Activated CD8-positive, alpha-beta memory T cell treated with anti-CD3 and anti-CD28 coated beads for 36 hours (primary cell): ENCODE data around the gene UNC13A. TPM values are rescaled to one million over a fixed set of nuclear protein-coding genes. Genes with fewer than 3 reads are reported as not detected.

Experiments used
- CTCF ChIA-PET: fragments of 350-600 bp; sonication (Branson Sonifier 250); formaldehyde crosslinking; loops from one replicate; lab custom pipeline; 2021; ENCODE audit warnings: antibody characterized with exemption; lab: Charles Lee
- POLR2A ChIA-PET: fragments of 350-600 bp; sonication (Branson Sonifier 250); formaldehyde crosslinking; loops from one replicate; lab custom pipeline; 2021; ENCODE audit warnings: antibody characterized with exemption; lab: Charles Lee
- total RNA-seq, 2 experiments: library from RNA; stranded (reverse); gene quantifications; one replicate each; pipeline ENCODE4 v1.2.3, GENCODE V29; 2021

UNC13A gene
- total RNA-seq, 2 experiments from 2014 or later: 0.02 TPM; not detected in 1

GRCh38 chr19:17618281-17618903 lies 69.8 kb downstream of the UNC13A start:
- POLR2A ChIA-PET: no interaction called here
- CTCF ChIA-PET: interaction anchor here (0.5 kb wide), 1 partner anchor 74 kb away, joined by 3 read pairs; no protein-coding TSS in a partner anchor

DNA sequence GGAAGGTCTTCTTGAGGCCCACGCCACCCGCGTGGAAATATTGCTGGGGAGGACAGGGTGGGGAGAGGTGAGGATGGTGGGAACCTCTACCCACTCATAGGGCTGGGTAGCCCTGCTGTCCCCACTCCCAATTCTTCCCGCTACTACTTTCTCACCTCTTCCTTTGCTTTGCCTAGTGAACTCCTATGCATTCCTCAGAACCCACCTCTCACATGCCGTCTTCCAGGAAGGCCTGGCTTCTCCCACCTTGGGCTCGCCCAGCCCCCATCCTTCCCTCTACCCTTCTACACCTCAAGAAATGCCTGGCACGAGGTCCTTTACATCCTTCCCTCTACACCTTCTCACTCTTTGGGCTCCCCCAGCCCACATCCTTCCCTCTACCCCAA lies 70.4 kb downstream of the UNC13A start:
- ChIA-PET CTCF (no interaction called here), POLR2A (no interaction called here)

DNA sequence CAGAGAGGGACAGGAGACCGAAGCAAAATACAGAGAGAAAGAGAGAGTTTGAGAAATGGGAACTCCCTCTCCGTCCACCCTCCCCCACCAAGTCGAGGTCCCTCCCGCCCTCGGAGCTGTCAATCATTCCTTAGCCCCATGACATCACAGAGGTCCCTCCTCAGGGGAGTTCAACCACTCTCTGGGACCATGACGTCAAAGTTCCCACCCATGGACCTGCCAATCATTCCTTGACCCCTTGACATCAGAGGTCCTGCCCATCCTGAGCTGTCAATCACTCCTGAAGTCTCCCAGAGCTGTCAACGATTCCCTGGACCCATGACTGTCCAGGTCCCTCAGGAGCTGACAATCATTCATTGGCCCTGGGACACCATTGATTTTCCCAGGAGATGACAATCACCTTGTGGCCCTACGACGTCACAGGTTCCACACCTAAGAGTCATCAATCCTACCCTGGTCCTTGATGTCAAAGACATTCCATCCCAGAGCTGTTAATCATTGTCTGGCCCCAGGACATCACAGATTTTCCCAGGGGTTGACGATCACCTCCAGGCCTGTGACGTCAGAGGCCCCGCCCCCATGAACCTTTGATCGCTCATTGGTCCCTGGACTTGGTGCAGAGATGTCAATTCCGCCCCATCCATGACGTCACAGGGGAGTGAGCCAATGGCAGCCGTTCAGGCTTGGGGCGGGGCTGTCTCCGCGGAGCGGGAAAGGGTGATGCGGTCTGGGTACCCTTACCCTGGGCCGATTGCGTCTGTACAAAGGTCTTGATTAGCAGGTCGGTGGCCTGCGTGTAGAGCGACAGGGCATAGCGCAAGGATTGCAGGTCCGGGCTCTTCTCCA lies 71.0 kb downstream of the UNC13A start:
- CTCF ChIA-PET: no interaction called here
- POLR2A ChIA-PET: no interaction called here

GRCh38 chr19:17616686-17616960 lies 71.5 kb downstream of the UNC13A start:
- ChIA-PET CTCF (no interaction called here), POLR2A (no interaction called here)

GRCh38 chr19:17615889-17616685 lies 72.1 kb downstream of the UNC13A start:
- ChIA-PET POLR2A (interaction anchor here (0.8 kb wide), 1 partner anchor 12 kb away, joined by 3 read pairs; no protein-coding TSS in a partner anchor), CTCF (no interaction called here)

GRCh38 chr19:17614476-17614875 lies 73.7 kb downstream of the UNC13A start:
- POLR2A ChIA-PET: no interaction called here
- CTCF ChIA-PET: no interaction called here

- CTCF ChIA-PET: interaction anchor here (0.6 kb wide), 1 partner anchor 383 kb away, joined by 3 read pairs; no protein-coding TSS in a partner anchor
- POLR2A ChIA-PET: no interaction called here
Measured at GRCh38 chr19:17611462-17612244, 76.5 kb downstream of the UNC13A start.

GRCh38 chr19:17610384-17610783 lies 77.8 kb downstream of the UNC13A start:
- ChIA-PET CTCF (no interaction called here), POLR2A (no interaction called here)

DNA sequence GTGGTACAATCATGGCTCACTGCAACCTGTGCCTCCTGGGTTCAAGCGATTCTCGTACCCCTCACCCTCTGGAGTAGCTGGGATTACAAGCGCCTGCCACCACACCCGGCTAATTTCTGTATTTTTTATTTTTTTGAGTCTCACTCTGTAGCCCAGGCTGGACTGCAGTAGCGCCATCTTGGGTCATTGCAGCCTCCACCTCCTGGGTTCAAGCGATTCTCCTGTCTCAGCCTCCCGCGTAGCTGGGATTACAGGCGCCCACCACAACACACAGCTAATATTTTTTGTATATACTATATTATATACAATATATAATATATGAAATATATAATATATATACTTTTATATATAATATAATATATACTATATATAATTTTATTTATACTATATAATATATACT lies 80.2 kb downstream of the UNC13A start:
- ChIA-PET POLR2A (no interaction called here), CTCF (interaction anchor here (0.7 kb wide), 1 partner anchor 31 kb away, joined by 7 read pairs; no protein-coding TSS in a partner anchor)

DNA sequence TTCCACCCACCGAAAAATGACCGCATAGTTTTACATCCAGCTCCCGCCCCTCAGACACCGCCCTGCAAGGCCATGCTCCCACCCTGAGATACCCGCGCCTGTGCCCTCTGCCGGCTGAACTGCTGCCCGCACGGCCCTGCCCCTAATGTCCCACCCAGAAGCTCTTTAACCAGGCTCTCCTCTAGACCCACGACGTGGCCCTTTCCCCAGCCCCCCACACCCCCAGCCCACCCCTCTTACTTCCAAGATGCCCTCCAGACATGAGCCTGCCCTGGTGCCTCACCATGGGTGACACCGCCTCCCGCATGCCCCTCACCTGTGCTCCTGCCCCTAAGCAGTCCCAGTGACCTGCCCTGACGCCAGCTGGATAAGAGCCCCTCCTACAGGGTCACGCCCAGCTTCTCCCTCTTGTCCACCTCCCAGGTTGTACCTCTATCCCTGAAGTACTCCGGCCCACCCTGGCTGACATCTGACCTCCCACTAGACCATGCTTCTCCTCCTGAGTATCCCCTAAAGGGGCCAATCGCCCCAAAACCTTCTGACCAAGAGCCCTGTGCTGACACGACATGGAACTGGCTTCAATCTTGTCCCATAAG lies 81.5 kb downstream of the UNC13A start:
- POLR2A ChIA-PET: interaction anchor here (1.2 to 1.4 kb wide), 2 partner anchors 24 to 253 kb away, joined by 3 read pairs; no protein-coding TSS in a partner anchor
- CTCF ChIA-PET: interaction anchor here (0.6 to 1.6 kb wide), 9 partner anchors 13 to 185 kb away, joined by 3 to 9 read pairs (median 3); no protein-coding TSS in a partner anchor

DNA sequence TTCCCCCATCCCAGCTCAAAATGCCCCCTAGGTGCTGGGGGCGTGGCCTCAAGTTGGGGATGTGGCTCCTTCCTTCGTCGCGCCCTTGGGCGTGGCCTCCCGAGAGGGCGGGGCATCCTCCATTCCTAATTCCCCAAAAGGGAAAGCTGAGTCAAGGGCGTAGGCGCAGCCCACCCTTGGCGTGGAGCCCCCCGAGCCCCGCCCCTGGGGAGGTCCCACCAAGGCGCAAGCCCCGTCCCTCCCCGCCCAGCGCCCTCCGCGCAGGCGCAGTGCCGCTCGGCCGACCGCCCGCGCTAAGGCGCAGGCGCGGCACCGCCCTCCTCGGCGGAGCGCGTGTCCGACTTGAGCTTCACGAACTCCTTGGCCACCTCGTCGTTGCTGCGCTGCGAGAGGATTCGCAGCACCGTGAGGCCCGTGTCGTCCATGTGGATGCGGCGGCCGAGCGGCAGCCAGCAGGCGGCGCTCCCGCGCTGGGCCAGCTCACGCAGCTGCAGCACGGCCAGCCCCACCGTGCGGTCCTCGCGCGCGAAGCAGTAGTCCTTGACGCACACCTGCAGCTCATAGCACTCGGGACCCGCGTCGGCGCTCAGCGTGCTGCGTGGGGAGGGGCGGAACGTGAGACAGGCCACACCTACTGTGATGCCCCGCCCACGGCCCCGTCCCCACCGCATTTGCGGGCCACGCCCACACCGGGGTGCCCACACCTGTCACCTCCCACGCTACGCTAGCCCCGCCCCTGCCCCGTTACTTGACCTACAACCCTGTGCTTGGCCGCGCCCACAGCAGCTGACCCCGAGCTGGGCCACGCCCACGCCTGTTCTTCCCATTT lies 82.2 kb downstream of the UNC13A start:
- ChIA-PET POLR2A (interaction anchor here (0.6 to 1.4 kb wide), 4 partner anchors 23 to 253 kb away, joined by 3 to 15 read pairs (median 4); no protein-coding TSS in a partner anchor), CTCF (interaction anchor here (0.6 to 1.6 kb wide), 10 partner anchors 13 to 204 kb away, joined by 3 to 9 read pairs (median 4); no protein-coding TSS in a partner anchor)

DNA sequence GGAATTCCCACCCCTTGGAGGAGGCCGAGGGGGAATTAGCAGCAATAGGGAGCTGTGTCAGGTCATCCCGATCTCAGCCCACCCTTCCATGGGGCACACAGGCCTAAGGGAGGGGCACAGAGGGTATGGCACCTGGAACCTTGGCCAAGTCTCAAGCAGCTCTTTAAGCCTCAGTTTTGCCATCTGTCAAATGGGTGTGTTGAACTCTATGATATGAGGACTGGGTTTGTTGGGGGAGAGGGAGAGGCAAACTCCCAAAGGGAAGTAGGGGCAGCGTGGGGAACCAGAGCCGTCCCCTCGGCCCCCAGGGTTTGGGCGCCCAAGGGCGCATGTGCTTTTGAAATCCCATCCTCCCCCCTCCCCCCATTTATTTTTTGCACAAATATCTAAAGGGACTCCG lies 83.0 kb downstream of the UNC13A start:
- CTCF ChIA-PET: interaction anchor here (0.6 to 1.5 kb wide), 3 partner anchors 32 to 770 kb away, joined by 4 read pairs; no protein-coding TSS in a partner anchor
- POLR2A ChIA-PET: interaction anchor here (0.6 to 1.4 kb wide), 3 partner anchors 22 to 254 kb away, joined by 3 to 15 read pairs (median 3); no protein-coding TSS in a partner anchor

DNA sequence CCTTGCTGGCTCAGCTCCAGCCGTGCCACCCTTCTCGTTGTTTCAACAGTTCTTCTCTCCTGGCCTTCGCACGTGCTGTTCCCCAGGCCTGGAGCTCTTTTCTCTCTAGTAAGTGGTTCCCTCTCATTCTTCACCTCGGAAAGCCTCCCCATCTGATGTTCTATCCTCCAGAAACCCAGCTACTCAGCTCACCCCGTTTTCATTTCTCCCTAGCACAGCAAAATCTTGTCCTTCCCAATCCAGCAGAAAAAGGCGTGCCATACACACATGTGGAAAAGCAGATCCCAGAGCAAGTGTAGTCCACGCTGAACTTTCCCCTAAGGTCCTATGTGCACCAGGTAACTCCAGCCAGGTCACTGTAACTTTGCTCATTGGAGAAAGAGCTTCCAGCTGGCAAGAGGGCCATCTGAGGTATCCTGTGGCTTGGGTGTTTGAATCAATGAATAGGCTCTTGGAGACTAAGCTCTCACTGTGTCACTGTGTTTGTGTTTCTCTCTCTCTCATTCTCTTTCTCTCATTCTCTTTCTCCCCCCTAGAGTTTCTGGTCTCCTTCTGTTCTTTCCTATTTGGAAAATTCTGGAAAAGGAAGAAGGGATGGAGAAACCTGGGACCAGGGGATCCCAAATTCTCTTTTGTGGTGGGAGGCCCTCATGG lies 83.7 kb downstream of the UNC13A start:
- POLR2A ChIA-PET: interaction anchor here (0.5 kb wide), 1 partner anchor 28 kb away, joined by 4 read pairs; no protein-coding TSS in a partner anchor
- CTCF ChIA-PET: interaction anchor here (0.6 kb wide), 1 partner anchor 771 kb away, joined by 4 read pairs; no protein-coding TSS in a partner anchor

DNA sequence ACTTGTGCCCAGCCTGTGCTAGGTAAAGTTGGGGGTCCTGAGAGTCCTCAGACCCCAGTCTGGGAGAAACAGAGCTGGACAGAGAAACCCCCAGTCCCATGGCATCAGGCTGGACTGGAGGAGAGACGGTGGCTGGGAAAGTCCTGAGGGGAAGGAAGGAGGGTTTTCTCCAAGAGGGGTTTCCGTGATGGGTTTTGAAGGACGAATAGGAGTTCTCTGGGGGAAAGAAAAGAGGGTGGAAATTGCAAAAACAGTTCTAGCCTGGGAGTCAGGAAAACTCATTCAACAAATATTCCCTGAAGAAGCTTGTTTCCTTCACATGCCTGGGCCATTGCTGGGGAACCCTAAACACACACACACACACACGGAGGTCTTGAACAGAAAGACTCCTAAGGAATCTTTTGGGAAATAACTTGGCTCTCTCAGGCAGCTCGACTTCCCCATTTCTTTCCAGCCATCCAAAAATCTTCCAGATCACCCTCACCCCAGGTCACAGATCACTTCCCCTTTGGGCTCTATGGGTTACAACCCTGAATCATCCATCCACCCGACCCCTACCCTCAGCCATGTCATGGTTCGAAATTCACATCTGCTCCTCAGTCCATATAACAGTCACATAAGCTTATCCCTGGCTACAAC lies 85.2 kb downstream of the UNC13A start:
- ChIA-PET CTCF (interaction anchor here (0.6 kb wide), 1 partner anchor 268 kb away, joined by 3 read pairs; no protein-coding TSS in a partner anchor), POLR2A (no interaction called here)

DNA sequence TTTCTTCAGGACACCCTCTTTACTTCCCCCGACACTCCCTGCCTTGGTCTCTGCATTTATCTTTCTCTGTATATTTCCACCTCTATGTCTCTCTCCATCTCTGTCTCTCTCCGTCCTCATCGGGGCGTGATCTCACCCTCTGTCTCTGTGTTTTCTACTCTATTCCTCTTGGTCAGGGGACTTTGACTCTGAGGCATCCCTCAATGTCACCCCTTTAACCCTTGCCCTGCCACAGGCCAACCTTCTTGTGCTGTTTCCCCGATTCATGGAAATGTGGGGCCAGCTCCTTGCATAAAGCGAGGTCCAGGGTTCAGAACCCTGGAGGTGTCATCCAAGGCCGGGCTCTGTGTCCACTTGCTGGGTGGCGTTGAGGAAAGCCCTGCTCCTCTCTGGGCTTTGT lies 85.9 kb downstream of the UNC13A start:
- POLR2A ChIA-PET: no interaction called here
- CTCF ChIA-PET: no interaction called here

- POLR2A ChIA-PET: no interaction called here
Measured at GRCh38 chr19:17601683-17602082, 86.5 kb downstream of the UNC13A start.

More at GRCh38 chr19:17601683-17602082, 86.5 kb downstream of the UNC13A start:
- CTCF ChIA-PET: no interaction called here
